ENCODE data around the gene PACRG. TPM values are rescaled to one million over a fixed set of nuclear protein-coding genes. Genes with fewer than 3 reads are reported as not detected.

Gene PACRG
- total and polyA plus RNA-seq, 2 of the 4 experiments (the other 2 are of a cell fraction) = not detected

DNA sequence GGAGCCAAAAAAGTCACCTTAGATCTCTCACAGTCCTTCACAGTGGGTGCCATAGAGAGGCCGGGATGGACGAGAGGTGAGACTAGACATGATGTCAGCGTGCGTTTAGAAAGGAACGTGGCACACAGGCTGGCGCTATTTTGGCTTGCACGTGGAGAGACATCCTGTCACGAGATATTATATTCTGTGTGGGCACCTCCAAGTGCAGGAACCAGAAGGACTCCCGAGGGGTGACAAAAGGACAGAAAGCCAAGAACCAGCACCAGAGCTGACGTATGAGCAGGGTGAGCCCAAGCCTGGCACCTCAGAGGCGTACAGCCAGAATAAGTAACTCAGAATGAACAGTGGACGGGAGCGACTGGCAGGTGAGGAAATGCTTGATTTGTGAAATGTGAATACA lies 636.9 kb downstream of the PACRG start:
- Histone ChIP-seq H2BK120ac (ENCODE audit: low read depth, low read length) (no peak overlapping the region), H3K56ac (ENCODE audit: extremely low read depth, insufficient read depth, low read length) (no peak overlapping the region), H3K14ac (replicated peaks; ENCODE audit: low read depth, low read length) (no peak overlapping the region), H3K4me1 (ENCODE audit: control insufficient read depth, insufficient read depth, low read length) (no peaks in the 10 kb centered on the region), H4K20me1 (ENCODE audit: insufficient read depth, low read length) (no peaks in the 10 kb centered on the region), H3K4me2 (ENCODE audit: low read depth, low read length) (no peak overlapping the region), H4K91ac (ENCODE audit: insufficient read depth, low read depth, low read length) (no peak overlapping the region), H2BK15ac (ENCODE audit: low read depth, low read length) (no peak overlapping the region), H3K36me3 (ENCODE audit: control insufficient read depth, insufficient read depth, low read length) (no peaks in the 10 kb centered on the region), H3K9ac (ENCODE audit: low read depth, low read length) (no peak overlapping the region), H3K4me3 (ENCODE audit: insufficient read depth, low read depth, low read length) (no peak overlapping the region), H4K5ac (ENCODE audit: low read depth, low read length) (no peak overlapping the region), H3K9me3 (ENCODE audit: control insufficient read depth, insufficient read depth, low read length) (no peaks in the 10 kb centered on the region), H3K27me3 (ENCODE audit: control insufficient read depth, insufficient read depth, low read length) (peaks cover 2% of the 10 kb centered on the region; the same call in 1 of the 2 replicates), H2BK5ac (ENCODE audit: low read depth, low read length, poor library complexity, severe bottlenecking) (no peak overlapping the region), H2AFZ (replicated peaks; ENCODE audit: low read length, poor library complexity) (no peak overlapping the region), H3K9me1 (ENCODE audit: insufficient read depth, low read length) (no peaks in the 10 kb centered on the region), H4K8ac (ENCODE audit: low read depth in 2 of 2, low read length in 2 of 2) (no peak overlapping the region), H2BK20ac (ENCODE audit: low read depth, low read length) (no peak overlapping the region), H3K27ac (ENCODE audit: insufficient read depth, low read length) (no peak overlapping the region), H2AK9ac (replicated peaks; ENCODE audit: low read depth, low read length, poor library complexity) (no peak overlapping the region), H3K23ac (ENCODE audit: low read depth, low read length) (no peak overlapping the region), H3K4ac (ENCODE audit: low read depth, low read length) (no peak overlapping the region), H3K18ac (ENCODE audit: low read depth, low read length) (no peak overlapping the region), H2AK5ac (ENCODE audit: low read depth, low read length) (no peak overlapping the region), H3K79me1 (ENCODE audit: low read depth in 1 of 2, low read length in 2 of 2) (no peaks in the 10 kb centered on the region)
- ChIA-PET CTCF (no interaction called here), POLR2A (ENCODE audit: unreplicated experiment) (no interaction called here)
- DNase-seq = no peak
- TF ChIP-seq CEBPB (IDR thresholded peaks at IDR 0.05; ENCODE audit: low read depth, low read length) (no peak), NFE2L2 (IDR thresholded peaks at IDR 0.05; ENCODE audit: low read depth, low read length) (no peak), POLR2A (IDR thresholded peaks at IDR 0.05; ENCODE audit: low read depth, low read length) (no peak), RFX5 (IDR thresholded peaks at IDR 0.05; ENCODE audit: low read depth, low read length) (no peak), MXI1 (IDR thresholded peaks at IDR 0.05; ENCODE audit: borderline replicate concordance, low read depth, low read length) (no peak), BHLHE40 (IDR thresholded peaks at IDR 0.05; ENCODE audit: low read depth, low read length) (no peak), FOS (IDR thresholded peaks at IDR 0.05; ENCODE audit: low read depth, low read length) (no peak), RAD21 (IDR thresholded peaks at IDR 0.05; ENCODE audit: low read length) (no peak), MAZ (IDR thresholded peaks at IDR 0.05; ENCODE audit: borderline replicate concordance, low read depth, low read length) (no peak), CHD1 (IDR thresholded peaks at IDR 0.05; ENCODE audit: low read depth, low read length) (no peak), RCOR1 (IDR thresholded peaks at IDR 0.05; ENCODE audit: insufficient replicate concordance, low read length) (no peak), MAFK (IDR thresholded peaks at IDR 0.05; ENCODE audit: low read depth, low read length) (no peak), SMC3 (IDR thresholded peaks at IDR 0.05; ENCODE audit: low read depth, low read length) (no peak)
- TF ChIP-seq, protein P1, sequence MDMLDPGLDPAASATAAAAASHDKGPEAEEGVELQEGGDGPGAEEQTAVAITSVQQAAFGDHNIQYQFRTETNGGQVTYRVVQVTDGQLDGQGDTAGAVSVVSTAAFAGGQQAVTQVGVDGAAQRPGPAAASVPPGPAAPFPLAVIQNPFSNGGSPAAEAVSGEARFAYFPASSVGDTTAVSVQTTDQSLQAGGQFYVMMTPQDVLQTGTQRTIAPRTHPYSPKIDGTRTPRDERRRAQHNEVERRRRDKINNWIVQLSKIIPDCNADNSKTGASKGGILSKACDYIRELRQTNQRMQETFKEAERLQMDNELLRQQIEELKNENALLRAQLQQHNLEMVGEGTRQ (IDR thresholded peaks at IDR 0.05; ENCODE audit: low read depth, low read length) = no peak
- TF ChIP-seq, protein P2, sequence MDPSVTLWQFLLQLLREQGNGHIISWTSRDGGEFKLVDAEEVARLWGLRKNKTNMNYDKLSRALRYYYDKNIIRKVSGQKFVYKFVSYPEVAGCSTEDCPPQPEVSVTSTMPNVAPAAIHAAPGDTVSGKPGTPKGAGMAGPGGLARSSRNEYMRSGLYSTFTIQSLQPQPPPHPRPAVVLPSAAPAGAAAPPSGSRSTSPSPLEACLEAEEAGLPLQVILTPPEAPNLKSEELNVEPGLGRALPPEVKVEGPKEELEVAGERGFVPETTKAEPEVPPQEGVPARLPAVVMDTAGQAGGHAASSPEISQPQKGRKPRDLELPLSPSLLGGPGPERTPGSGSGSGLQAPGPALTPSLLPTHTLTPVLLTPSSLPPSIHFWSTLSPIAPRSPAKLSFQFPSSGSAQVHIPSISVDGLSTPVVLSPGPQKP (IDR thresholded peaks at IDR 0.05; ENCODE audit: borderline replicate concordance, low read depth, low read length) = no peak
- TF ChIP-seq, protein P3, sequence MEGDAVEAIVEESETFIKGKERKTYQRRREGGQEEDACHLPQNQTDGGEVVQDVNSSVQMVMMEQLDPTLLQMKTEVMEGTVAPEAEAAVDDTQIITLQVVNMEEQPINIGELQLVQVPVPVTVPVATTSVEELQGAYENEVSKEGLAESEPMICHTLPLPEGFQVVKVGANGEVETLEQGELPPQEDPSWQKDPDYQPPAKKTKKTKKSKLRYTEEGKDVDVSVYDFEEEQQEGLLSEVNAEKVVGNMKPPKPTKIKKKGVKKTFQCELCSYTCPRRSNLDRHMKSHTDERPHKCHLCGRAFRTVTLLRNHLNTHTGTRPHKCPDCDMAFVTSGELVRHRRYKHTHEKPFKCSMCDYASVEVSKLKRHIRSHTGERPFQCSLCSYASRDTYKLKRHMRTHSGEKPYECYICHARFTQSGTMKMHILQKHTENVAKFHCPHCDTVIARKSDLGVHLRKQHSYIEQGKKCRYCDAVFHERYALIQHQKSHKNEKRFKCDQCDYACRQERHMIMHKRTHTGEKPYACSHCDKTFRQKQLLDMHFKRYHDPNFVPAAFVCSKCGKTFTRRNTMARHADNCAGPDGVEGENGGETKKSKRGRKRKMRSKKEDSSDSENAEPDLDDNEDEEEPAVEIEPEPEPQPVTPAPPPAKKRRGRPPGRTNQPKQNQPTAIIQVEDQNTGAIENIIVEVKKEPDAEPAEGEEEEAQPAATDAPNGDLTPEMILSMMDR (conservative IDR thresholded peaks at IDR 0.05; ENCODE audit: low read depth, low read length) = no peak
- WGBS, 2 experiments (ENCODE audit: extremely low coverage in 2 of 2, insufficient read length in 1 of 2) = 74% methylated on average over 9 of the region's 13 CpGs; no CpG with 5 or more reads in 1 of the 2 experiments
- in situ Hi-C loops (cut with MboI; ENCODE audit: low sequenced_read_pairs) = no loop called here
- dilution Hi-C loops (cut with HindIII; ENCODE audit: low sequenced_read_pairs, unreplicated experiment) = no loop called here
- no peak for ATAC-seq (ENCODE audit: low read depth)
- no TSS peak for BruUV-seq (replicated peaks)
- intact Hi-C loops (cut with micrococcal nuclease) = no loop called here
